PC-9 (cell line): Measurements from ENCODE around the gene HYDIN. TPM values are rescaled to one million over a fixed set of nuclear protein-coding genes. Genes with fewer than 3 reads are reported as not detected.
A peak's percentile ranks its signal among the peaks of the same experiment; 100 is the strongest.

Source experiments
- BruUV-seq: library from RNA; stranded (reverse); fragments of 400-500 nt; replicated peaks from 2 replicates; lab custom pipeline; 2021; lab: Mats Ljungman, UMichigan
- CTCF ChIA-PET: fragments of 300-600 bp; sonication (Branson Sonifier 250); formaldehyde crosslinking; loops from one replicate; lab custom pipeline; 2022; ENCODE audit warnings: antibody characterized with exemption; lab: Charles Lee
- POLR2A ChIA-PET: fragments of 300-600 bp; sonication (Branson Sonifier 250); formaldehyde crosslinking; loops from one replicate; lab custom pipeline; 2022; ENCODE audit warnings: antibody characterized with exemption; ENCODE audit not compliant: unreplicated experiment; lab: Charles Lee
- DNase-seq, 2 experiments: peaks; one replicate each; pipeline versions ENCODE4 v3.0.0 to v3.0.0-alpha.2; 2015 to 2022; ENCODE audit warnings: mixed read lengths in 1 of 2
- H2AFZ ChIP-seq: fragments of 200-600 bp; sonication (generic); 2 replicates; pipeline ENCODE4 v1.8.1; 2017; ENCODE audit warnings: antibody characterized with exemption
- H3F3A ChIP-seq: fragments of 200-600 bp; sonication (generic); 2 replicates; pipeline ENCODE4 v1.8.1; 2017; ENCODE audit warnings: antibody characterized with exemption, mild to moderate bottlenecking, low read depth; ENCODE audit not compliant: insufficient read depth
- H3K27ac ChIP-seq: fragments of 200-600 bp; sonication (generic); 2 replicates; pipeline ENCODE4 v1.6.1; 2016; ENCODE audit warnings: mixed run types
- H3K27me3 ChIP-seq: fragments of 200-600 bp; sonication (generic); 2 replicates; pipeline ENCODE4 v1.6.1; 2016; ENCODE audit warnings: low read depth, mixed run types; ENCODE audit not compliant: insufficient read depth
- H3K36me3 ChIP-seq: fragments of 200-600 bp; sonication (generic); 2 replicates; pipeline ENCODE4 v1.6.1; 2016; ENCODE audit warnings: low read depth, mixed run types
- H3K4me1 ChIP-seq: fragments of 200-600 bp; sonication (generic); replicated peaks from 2 replicates; pipeline ENCODE4 v1.6.1; 2016; ENCODE audit warnings: mixed run types; ENCODE audit not compliant: insufficient read depth
- H3K4me2 ChIP-seq: fragments of 200-600 bp; sonication (generic); 2 replicates; pipeline ENCODE4 v1.6.1; 2017; ENCODE audit warnings: mixed run types
- H3K4me3 ChIP-seq: fragments of 200-600 bp; sonication (generic); 2 replicates; pipeline ENCODE4 v1.6.1; 2016; ENCODE audit warnings: mixed run types
- H3K79me2 ChIP-seq: fragments of 200-600 bp; sonication (generic); 2 replicates; pipeline ENCODE4 v1.6.1; 2017; ENCODE audit warnings: low read depth, mixed run types
- H3K9me2 ChIP-seq: fragments of 200-600 bp; sonication (generic); 2 replicates; pipeline ENCODE4 v1.8.1; 2017; ENCODE audit warnings: mild to moderate bottlenecking; ENCODE audit not compliant: insufficient read depth
- H3K9me3 ChIP-seq: fragments of 200-600 bp; sonication (generic); 2 replicates; pipeline ENCODE4 v1.8.1; 2016; ENCODE audit warnings: low read depth; ENCODE audit not compliant: insufficient read depth
- H4K20me1 ChIP-seq: fragments of 200-600 bp; sonication (generic); 2 replicates; pipeline ENCODE4 v1.8.1; 2017; ENCODE audit not compliant: insufficient read depth
- EZH2 ChIP-seq: fragments of 200-600 bp; sonication (generic); IDR thresholded peaks from 2 replicates; pipeline ENCODE4 v1.8.0; 2017; ENCODE audit warnings: antibody characterized with exemption, low read depth
- intact Hi-C: fragments of 100-400 bp; cut with micrococcal nuclease; formaldehyde crosslinking; loops from one replicate; pipeline ENCODE4 v1.10.0; 2022; ENCODE audit not compliant: unreplicated experiment
- total RNA-seq: library from RNA; stranded (reverse); gene quantifications from 2 replicates; pipeline ENCODE4 v1.2.3, GENCODE V29; 2021
- TF ChIP-seq, protein P1 (sequence below): fragments of 200-600 bp; sonication (generic); conservative IDR thresholded peaks from 2 replicates; pipeline ENCODE4 v1.6.1; 2017; ENCODE audit warnings: mixed run types, antibody characterized with exemption, mild to moderate bottlenecking, moderate library complexity

The HYDIN gene
- total RNA-seq, 1 experiment from 2014 or later = 31.0 TPM

DNA sequence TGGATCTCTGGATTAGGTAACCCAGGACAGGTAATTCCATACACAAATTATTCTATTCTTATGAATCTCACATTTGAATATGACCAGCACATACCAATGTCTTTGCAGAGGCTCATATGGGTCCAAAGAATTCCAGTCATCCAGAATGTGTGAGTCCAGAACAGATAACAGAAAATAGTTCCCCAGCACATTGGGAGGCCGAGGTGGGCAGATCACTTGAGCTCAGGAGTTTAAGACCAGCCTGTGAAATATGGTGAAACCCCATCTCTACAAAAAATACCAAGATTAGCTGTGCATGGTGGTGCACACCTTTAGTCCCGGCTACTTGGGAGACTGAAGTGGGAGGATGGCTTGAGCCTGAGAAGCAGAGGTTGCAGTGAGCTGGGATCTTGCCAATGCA, 26.9 kb downstream of the HYDIN start:
- Histone ChIP-seq H3K27ac (no peak overlapping the region), H3K4me3 (no peak overlapping the region), H3K9me3 (peaks cover 20% of the 10 kb centered on the region), H3K9me2 (no peaks in the 10 kb centered on the region), H3K4me2 (no peak overlapping the region), H3K79me2 (no peaks in the 10 kb centered on the region), H3K36me3 (no peaks in the 10 kb centered on the region), H3K27me3 (no peaks in the 10 kb centered on the region), H3K4me1 (peaks cover 13% of the 10 kb centered on the region; the same call in 1 of the 2 replicates), H4K20me1 (0 out of 2 replicates have a peak, but pooled peaks cover 7% of the 10 kb centered on the region), H2AFZ (no peak overlapping the region), H3F3A (no peaks in the 10 kb centered on the region; the same call in 1 of the 2 replicates)
- no peak for DNase-seq
- no TSS peak for BruUV-seq
- intact Hi-C loops = no loop called here
- TF ChIP-seq, protein P1, sequence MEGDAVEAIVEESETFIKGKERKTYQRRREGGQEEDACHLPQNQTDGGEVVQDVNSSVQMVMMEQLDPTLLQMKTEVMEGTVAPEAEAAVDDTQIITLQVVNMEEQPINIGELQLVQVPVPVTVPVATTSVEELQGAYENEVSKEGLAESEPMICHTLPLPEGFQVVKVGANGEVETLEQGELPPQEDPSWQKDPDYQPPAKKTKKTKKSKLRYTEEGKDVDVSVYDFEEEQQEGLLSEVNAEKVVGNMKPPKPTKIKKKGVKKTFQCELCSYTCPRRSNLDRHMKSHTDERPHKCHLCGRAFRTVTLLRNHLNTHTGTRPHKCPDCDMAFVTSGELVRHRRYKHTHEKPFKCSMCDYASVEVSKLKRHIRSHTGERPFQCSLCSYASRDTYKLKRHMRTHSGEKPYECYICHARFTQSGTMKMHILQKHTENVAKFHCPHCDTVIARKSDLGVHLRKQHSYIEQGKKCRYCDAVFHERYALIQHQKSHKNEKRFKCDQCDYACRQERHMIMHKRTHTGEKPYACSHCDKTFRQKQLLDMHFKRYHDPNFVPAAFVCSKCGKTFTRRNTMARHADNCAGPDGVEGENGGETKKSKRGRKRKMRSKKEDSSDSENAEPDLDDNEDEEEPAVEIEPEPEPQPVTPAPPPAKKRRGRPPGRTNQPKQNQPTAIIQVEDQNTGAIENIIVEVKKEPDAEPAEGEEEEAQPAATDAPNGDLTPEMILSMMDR = no peak
- TF ChIP-seq EZH2 = no peak
- ChIA-PET CTCF (no interaction called here), POLR2A (no interaction called here)

GRCh38 chr16:71201556-71201955, 29.0 kb downstream of the HYDIN start:
- Histone ChIP-seq H3K4me1 (peaks cover 13% of the 10 kb centered on the region; the same call in 1 of the 2 replicates), H3K27me3 (no peaks in the 10 kb centered on the region), H3K79me2 (no peaks in the 10 kb centered on the region), H3K9me3 (peaks cover 4% of the 10 kb centered on the region; the same call in 1 of the 2 replicates), H3K36me3 (no peaks in the 10 kb centered on the region), H2AFZ (no peak overlapping the region), H3K27ac (no peak overlapping the region), H3K9me2 (no peaks in the 10 kb centered on the region), H4K20me1 (0 out of 2 replicates have a peak, but pooled peaks cover 7% of the 10 kb centered on the region), H3K4me2 (no peak overlapping the region), H3F3A (no peaks in the 10 kb centered on the region; the same call in 1 of the 2 replicates), H3K4me3 (no peak overlapping the region)
- DNase-seq = peak; percentile 10 to 41
- BruUV-seq = no TSS peak
- ChIA-PET CTCF (no interaction called here), POLR2A (no interaction called here)
- intact Hi-C loops = no loop called here
- TF ChIP-seq EZH2 = no peak
- TF ChIP-seq, protein P1 = no peak

DNA sequence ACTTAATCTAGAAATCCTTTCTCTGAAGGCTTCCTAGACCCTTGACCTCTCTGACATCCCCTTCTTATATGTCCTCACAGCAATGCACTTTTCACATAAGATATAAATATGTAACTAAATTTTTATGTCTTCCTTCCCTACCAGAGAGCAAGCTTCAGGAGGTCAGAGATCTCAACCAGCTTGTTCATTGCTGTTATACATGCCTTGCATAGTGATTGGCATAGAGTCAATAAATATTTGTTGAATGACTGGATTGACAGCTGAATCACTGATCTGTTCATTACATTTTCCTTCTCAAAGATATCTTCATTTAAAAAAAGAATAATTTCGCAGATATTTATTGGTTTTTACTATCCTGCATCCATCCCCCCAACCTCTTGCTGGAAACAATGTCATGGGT, 29.5 kb downstream of the HYDIN start:
- Histone ChIP-seq H3K27ac (no peak overlapping the region), H3K36me3 (no peaks in the 10 kb centered on the region), H3K9me2 (no peaks in the 10 kb centered on the region), H3K79me2 (no peaks in the 10 kb centered on the region), H3K9me3 (peaks cover 4% of the 10 kb centered on the region; the same call in 1 of the 2 replicates), H3K4me2 (no peak overlapping the region), H3K4me1 (peaks cover 13% of the 10 kb centered on the region; the same call in 1 of the 2 replicates), H4K20me1 (0 out of 2 replicates have a peak, but pooled peaks cover 7% of the 10 kb centered on the region), H3F3A (no peaks in the 10 kb centered on the region; the same call in 1 of the 2 replicates), H3K4me3 (no peak overlapping the region), H3K27me3 (no peaks in the 10 kb centered on the region), H2AFZ (no peak overlapping the region)
- DNase-seq = peak in 1 of 2 experiments; percentile 57
- TF ChIP-seq, protein P1 = no peak
- no peak for TF ChIP-seq EZH2
- POLR2A ChIA-PET = no interaction called here
- CTCF ChIA-PET = no interaction called here
- BruUV-seq = no TSS peak
- intact Hi-C loops = no loop called here
